Measurements from ENCODE around the gene B3GNT3.

Gene B3GNT3

DNA sequence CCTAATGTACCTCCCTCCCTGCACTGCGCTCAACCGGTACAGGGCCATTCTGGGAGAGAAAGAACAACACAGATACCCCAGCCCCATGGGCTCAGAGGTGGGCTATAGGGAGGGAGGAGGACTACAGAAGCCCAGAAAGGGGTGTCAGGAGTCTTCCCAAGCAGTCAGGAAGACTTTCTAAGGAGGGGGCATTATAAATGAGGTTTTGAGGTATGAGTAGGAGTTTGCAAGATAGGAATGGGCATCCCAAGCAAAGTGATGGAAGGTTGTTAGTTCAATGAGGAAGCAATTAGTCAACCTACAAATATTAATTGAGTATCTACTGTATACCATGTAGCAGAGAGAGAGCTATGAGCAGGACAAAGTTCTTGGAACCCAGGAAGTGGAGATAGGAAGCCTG, 6.3 kb upstream of the B3GNT3 start:
- no peak overlapping the region for H3K4me3 ChIP-seq (ENCODE audit: low read depth, low read length)
- TF ChIP-seq, protein P1, sequence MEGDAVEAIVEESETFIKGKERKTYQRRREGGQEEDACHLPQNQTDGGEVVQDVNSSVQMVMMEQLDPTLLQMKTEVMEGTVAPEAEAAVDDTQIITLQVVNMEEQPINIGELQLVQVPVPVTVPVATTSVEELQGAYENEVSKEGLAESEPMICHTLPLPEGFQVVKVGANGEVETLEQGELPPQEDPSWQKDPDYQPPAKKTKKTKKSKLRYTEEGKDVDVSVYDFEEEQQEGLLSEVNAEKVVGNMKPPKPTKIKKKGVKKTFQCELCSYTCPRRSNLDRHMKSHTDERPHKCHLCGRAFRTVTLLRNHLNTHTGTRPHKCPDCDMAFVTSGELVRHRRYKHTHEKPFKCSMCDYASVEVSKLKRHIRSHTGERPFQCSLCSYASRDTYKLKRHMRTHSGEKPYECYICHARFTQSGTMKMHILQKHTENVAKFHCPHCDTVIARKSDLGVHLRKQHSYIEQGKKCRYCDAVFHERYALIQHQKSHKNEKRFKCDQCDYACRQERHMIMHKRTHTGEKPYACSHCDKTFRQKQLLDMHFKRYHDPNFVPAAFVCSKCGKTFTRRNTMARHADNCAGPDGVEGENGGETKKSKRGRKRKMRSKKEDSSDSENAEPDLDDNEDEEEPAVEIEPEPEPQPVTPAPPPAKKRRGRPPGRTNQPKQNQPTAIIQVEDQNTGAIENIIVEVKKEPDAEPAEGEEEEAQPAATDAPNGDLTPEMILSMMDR (IDR thresholded peaks at IDR 0.05; ENCODE audit: insufficient read depth, low read depth, low read length, missing control alignments): no peak
- DNase-seq (ENCODE audit: low read depth): no peak

DNA sequence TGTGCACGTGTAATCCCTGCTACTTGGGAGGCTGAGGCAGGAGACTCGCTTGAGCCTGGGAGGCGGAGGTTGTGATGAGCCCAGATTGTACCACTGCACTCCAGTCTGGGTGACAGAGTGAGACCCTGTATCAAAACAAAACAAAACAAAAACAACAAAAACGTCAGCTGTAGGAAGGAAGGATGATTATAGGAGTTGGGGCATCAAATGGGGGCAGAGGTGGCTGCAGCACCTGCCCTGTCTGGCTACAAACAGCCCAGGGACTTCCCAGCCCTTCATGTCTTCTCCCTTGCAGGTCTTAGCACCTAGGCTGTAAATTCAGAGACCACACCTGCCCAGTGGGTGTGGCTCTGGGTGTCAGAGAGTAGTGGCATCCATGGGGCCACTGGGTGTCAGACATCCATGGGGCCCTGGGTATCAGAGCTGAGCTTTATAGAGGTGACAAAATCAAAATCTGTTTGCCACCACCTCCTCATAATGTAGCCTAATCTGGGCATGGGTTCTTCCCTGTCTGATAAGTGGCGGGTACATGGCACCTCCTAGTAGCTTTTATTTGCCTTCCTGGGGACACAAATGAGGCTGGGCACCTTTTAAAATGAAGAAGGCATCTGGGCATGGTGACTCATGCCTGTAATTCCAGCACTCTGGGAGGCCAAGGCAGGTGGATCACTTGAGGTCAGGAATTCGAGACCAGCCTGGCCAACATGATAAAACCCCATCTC, 4.7 kb upstream of the B3GNT3 start:
- no peak for DNase-seq (ENCODE audit: low read depth)
- TF ChIP-seq, protein P1 (IDR thresholded peaks at IDR 0.05; ENCODE audit: insufficient read depth, low read depth, low read length, missing control alignments): no peak
- H3K4me3 ChIP-seq (ENCODE audit: low read depth, low read length): no peak overlapping the region

DNA sequence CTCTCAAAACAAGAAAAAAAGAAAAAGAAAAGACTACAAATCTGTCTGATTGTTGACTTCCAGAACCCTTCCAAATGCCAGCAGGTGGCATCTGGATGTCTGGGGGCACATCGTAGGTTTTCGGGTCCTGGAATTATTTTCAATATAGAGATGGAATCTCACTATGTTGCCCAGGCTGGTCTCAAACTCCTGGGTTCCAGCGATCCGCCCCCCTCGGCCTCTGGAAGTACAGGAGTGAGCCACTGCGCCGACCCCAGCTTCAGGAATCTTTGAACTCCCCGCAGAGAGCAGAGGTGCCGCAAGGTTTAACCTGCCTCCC, 567 bp upstream of the B3GNT3 start:
- no peak overlapping the region for H3K4me3 ChIP-seq (ENCODE audit: low read depth, low read length)
- TF ChIP-seq, protein P1 (IDR thresholded peaks at IDR 0.05; ENCODE audit: insufficient read depth, low read depth, low read length, missing control alignments): no peak
- DNase-seq (ENCODE audit: low read depth): no peak

DNA sequence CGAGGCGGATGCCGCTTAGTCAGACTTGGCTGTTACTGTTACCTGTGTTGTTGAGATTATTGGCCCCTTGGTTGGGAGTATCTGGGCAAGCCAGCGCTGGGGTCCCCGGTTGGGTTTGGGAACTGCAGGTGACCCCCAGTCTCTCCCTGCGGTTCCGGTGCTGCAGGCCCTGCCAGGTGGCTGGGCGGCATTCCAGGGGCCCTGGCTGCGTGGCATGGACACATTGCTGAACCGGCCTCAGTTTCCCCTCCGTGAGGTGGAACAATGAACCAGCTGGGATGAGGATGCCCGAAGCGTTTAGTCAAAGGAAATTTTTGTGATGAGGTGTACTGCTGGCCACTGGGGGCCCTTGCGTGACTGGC, 538 bp downstream of the B3GNT3 start:
- no peak for DNase-seq (ENCODE audit: low read depth)
- TF ChIP-seq, protein P1 (IDR thresholded peaks at IDR 0.05; ENCODE audit: insufficient read depth, low read depth, low read length, missing control alignments): no peak
- H3K4me3 ChIP-seq (ENCODE audit: low read depth, low read length): no peak overlapping the region

DNA sequence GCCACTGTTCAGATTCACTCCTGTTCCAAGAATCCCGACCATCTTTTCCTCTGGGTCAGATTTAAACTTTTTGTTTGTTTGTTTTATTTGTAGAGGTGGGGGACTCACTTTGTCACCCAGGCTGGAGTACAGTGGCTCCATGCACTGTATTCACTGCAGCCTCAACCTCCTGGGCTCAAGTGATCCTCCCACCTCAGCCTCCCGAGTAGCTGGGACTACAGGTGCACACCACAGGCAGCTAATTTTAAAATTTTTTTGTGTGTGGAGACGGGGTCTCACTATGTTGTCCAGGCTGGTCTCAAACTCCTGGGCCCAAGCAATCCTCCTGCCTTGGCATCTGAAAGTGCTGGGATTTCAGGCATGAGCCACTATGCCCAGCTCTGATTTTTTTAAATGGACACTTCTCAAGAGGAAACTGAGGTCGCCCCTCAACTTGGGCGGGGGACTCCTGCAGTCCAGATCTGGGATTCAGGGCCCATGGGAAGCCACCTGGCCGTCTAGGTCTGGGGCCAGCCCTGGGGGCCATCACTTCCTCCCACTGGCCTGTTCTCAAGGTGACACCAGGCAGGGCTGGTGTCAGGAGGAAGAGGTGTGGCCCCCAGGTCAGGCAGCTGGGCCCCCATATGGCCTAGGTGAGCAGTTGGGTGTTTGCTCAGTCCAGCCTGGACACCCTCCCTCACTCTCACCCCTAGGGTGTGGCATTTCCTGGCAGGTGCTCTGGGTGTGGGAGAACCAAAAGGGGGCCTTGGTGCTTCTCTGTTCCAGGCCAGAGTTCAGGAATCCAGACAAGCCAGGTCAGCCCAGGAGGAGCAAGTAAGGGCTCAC, 1.3 kb downstream of the B3GNT3 start:
- TF ChIP-seq, protein P1 (IDR thresholded peaks at IDR 0.05; ENCODE audit: insufficient read depth, low read depth, low read length, missing control alignments): no peak
- DNase-seq (ENCODE audit: low read depth): no peak

DNA sequence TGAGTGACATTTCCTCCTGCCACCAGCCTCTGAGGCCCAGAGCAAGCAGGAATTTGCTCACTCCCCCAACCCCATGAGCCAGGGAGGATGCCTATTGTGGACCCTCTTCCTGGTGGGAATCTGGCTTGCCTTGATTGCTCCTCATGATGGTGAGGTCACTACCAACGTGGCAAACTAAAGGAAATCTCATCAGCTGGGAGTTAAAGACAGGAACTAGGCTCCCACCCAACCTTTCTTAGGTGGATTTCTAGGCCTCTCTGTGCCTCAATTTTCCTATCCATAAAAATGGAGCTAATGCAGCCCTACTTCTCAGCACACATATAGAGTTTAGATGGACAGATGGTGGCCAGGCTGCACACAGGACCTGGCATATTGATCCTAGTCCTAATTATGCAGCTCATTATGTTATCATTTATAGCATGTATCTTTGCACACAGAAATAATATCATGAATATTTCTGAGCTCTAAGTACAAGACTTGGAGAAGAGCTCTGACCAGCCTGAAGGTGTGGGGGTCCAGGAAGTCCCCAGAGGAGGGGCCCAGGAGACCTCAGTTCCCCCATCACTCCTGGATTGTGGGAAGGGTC, 2.0 kb downstream of the B3GNT3 start:
- H3K4me3 ChIP-seq (ENCODE audit: low read depth, low read length): no peak overlapping the region
- TF ChIP-seq, protein P1 (IDR thresholded peaks at IDR 0.05; ENCODE audit: insufficient read depth, low read depth, low read length, missing control alignments): no peak
- DNase-seq (ENCODE audit: low read depth): no peak

More for the DNA sequence above, 1.3 kb downstream of the B3GNT3 start:
- H3K4me3 ChIP-seq (ENCODE audit: low read depth, low read length): no peak overlapping the region
